ENCODE results near the gene ZNF280D.

- no peak for TF ChIP-seq CTCF (IDR thresholded peaks at IDR 0.05)
- no peak for TF ChIP-seq POLR2A (IDR thresholded peaks at IDR 0.05)
Measured at GRCh38 chr15:56737791-56738190, 4.5 kb upstream of the ZNF280D start.

Data from adrenal gland (tissue), 5 donors.